H9 (cell line): ENCODE results near the gene PCYT2. TPM values are rescaled to one million over a fixed set of nuclear protein-coding genes. Genes with fewer than 3 reads are reported as not detected.

Experiments used
- DNase-seq: peaks from one replicate; pipeline ENCODE4 v3.0.0-alpha.2; 2017
- H2AFZ ChIP-seq: one replicate; pipeline ENCODE4 v1.6.1; 2013; ENCODE audit warnings: mild to moderate bottlenecking, low read length, control low read depth, moderate library complexity
- H2AK5ac ChIP-seq: 2 replicates; pipeline ENCODE4 v1.6.1; 2013; ENCODE audit warnings: low read length, control low read depth, mixed read lengths; ENCODE audit not compliant: insufficient read length
- H2BK120ac ChIP-seq: one replicate; pipeline ENCODE4 v1.6.1; 2013; ENCODE audit warnings: low read depth, mild to moderate bottlenecking, low read length, control low read depth, inconsistent platforms; ENCODE audit not compliant: poor library complexity, severe bottlenecking
- H2BK12ac ChIP-seq: 2 replicates; pipeline ENCODE4 v1.6.1; 2013; ENCODE audit warnings: low read length, control low read depth, mixed read lengths, low read depth; ENCODE audit not compliant: insufficient read length
- H2BK15ac ChIP-seq: 2 replicates; pipeline ENCODE4 v1.6.1; 2013; ENCODE audit warnings: low read depth, low read length, control low read depth
- H2BK20ac ChIP-seq: one replicate; pipeline ENCODE4 v1.6.1; 2013; ENCODE audit warnings: low read depth, mild to moderate bottlenecking, low read length, control low read depth, inconsistent platforms; ENCODE audit not compliant: poor library complexity, severe bottlenecking
- H2BK5ac ChIP-seq: 2 replicates; pipeline ENCODE4 v1.6.1; 2013; ENCODE audit warnings: low read length, control low read depth, mixed read lengths; ENCODE audit not compliant: insufficient read length
- H3K14ac ChIP-seq: 2 replicates; pipeline ENCODE4 v1.6.1; 2013; ENCODE audit warnings: low read length, control low read depth; ENCODE audit not compliant: insufficient read depth
- H3K18ac ChIP-seq: 2 replicates; pipeline ENCODE4 v1.6.1; 2013; ENCODE audit warnings: low read depth, mild to moderate bottlenecking, mixed read lengths, low read length, control low read depth; ENCODE audit not compliant: insufficient read length
- H3K23ac ChIP-seq: 2 replicates; pipeline ENCODE4 v1.6.1; 2013; ENCODE audit warnings: low read length, control low read depth, mixed read lengths, low read depth; ENCODE audit not compliant: insufficient read length
- H3K23me2 ChIP-seq: 2 replicates; pipeline ENCODE4 v1.6.1; 2013; ENCODE audit warnings: low read depth, mild to moderate bottlenecking, mixed read lengths, low read length, control low read depth; ENCODE audit not compliant: insufficient read length, poor library complexity, severe bottlenecking
- H3K27ac ChIP-seq: 2 replicates; pipeline ENCODE4 v1.5.1; 2013; ENCODE audit warnings: low read length, control low read depth, mixed read lengths, low read depth; ENCODE audit not compliant: insufficient read length
- H3K27me3 ChIP-seq: 2 replicates; pipeline ENCODE4 v1.6.1; 2013; ENCODE audit warnings: low read length, control low read depth, inconsistent platforms; ENCODE audit not compliant: insufficient read depth
- H3K4ac ChIP-seq: 2 replicates; pipeline ENCODE4 v1.6.1; 2013; ENCODE audit warnings: low read depth, mild to moderate bottlenecking, control low read depth, inconsistent platforms, low read length, moderate library complexity
- H3K4me1 ChIP-seq: 2 replicates; pipeline ENCODE4 v1.6.1; 2013; ENCODE audit warnings: low read length, control low read depth, inconsistent platforms; ENCODE audit not compliant: insufficient read depth
- H3K4me2 ChIP-seq: 2 replicates; pipeline ENCODE4 v1.6.1; 2013; ENCODE audit warnings: low read length, control low read depth, mixed read lengths; ENCODE audit not compliant: insufficient read length, insufficient read depth
- H3K56ac ChIP-seq: 2 replicates; pipeline ENCODE4 v1.6.1; 2013; ENCODE audit warnings: low read depth, mild to moderate bottlenecking, mixed read lengths, low read length, control low read depth; ENCODE audit not compliant: insufficient read length
- H3K79me1 ChIP-seq: 2 replicates; pipeline ENCODE4 v1.6.1; 2013; ENCODE audit warnings: low read depth, mild to moderate bottlenecking, moderate library complexity, low read length, control low read depth, inconsistent platforms; ENCODE audit not compliant: insufficient read depth, poor library complexity, severe bottlenecking
- H3K79me2 ChIP-seq: 2 replicates; pipeline ENCODE4 v1.6.1; 2013; ENCODE audit warnings: low read length, control low read depth, inconsistent platforms; ENCODE audit not compliant: insufficient read depth
- H3K9ac ChIP-seq: 2 replicates; pipeline ENCODE4 v1.6.1; 2013; ENCODE audit warnings: low read length, control low read depth, mixed read lengths; ENCODE audit not compliant: insufficient read length; ENCODE audit errors: extremely low read depth
- H3K9me3 ChIP-seq: one replicate; pipeline ENCODE4 v1.6.1; 2013; ENCODE audit warnings: low read depth, low read length, inconsistent platforms; ENCODE audit not compliant: control insufficient read depth
- H3T11ph ChIP-seq: one replicate; pipeline ENCODE4 v1.6.1; 2013; ENCODE audit warnings: mild to moderate bottlenecking, low read length, control low read depth, inconsistent platforms
- H4K20me1 ChIP-seq: one replicate; pipeline ENCODE4 v1.6.1; 2013; ENCODE audit not compliant: control insufficient read depth, insufficient read length, insufficient read depth
- H4K5ac ChIP-seq: 2 replicates; pipeline ENCODE4 v1.6.1; 2013; ENCODE audit warnings: low read depth, mild to moderate bottlenecking, mixed read lengths, low read length, control low read depth; ENCODE audit not compliant: insufficient read length
- H4K8ac ChIP-seq: replicated peaks from 2 replicates; pipeline ENCODE4 v1.6.1; 2013; ENCODE audit warnings: low read length, control low read depth, mixed read lengths, low read depth; ENCODE audit not compliant: insufficient read length
- H4K91ac ChIP-seq: 2 replicates; pipeline ENCODE4 v1.6.1; 2013; ENCODE audit warnings: low read depth, mild to moderate bottlenecking, moderate library complexity, mixed read lengths, low read length, control low read depth; ENCODE audit not compliant: insufficient read length
- H3K27ac Mint-ChIP-seq, 3 experiments: 2 replicates in 2 of 3; 3 replicates in 1 of 3; pipeline ENCODE4 v1.8.0; 2020 to 2021; ENCODE audit warnings: mixed read lengths in 3 of 3, mild to moderate bottlenecking in 1 of 3, moderate library complexity in 1 of 3
- H3K27me3 Mint-ChIP-seq: 2 replicates; pipeline ENCODE4 v1.8.0; 2021; ENCODE audit warnings: low read depth, mild to moderate bottlenecking, moderate library complexity, mixed read lengths
- H3K36me3 Mint-ChIP-seq, 3 experiments: 2 replicates in 2 of 3; 3 replicates in 1 of 3; pipeline ENCODE4 v1.8.0; 2020 to 2021; ENCODE audit warnings: low read depth in 3 of 3, mixed read lengths in 3 of 3; ENCODE audit not compliant: insufficient read depth in 1 of 3
- H3K4me1 Mint-ChIP-seq, 2 experiments: 2 replicates each; pipeline ENCODE4 v1.8.0; 2020; ENCODE audit warnings: mixed read lengths in 2 of 2
- H3K4me3 Mint-ChIP-seq, 2 experiments: 2 replicates in 1 of 2; 3 replicates in 1 of 2; pipeline ENCODE4 v1.8.0; 2020 to 2021; ENCODE audit warnings: mild to moderate bottlenecking in 2 of 2, mixed read lengths in 2 of 2, moderate library complexity in 1 of 2
- H3K9me3 Mint-ChIP-seq, 2 experiments: 2 replicates in 1 of 2; 3 replicates in 1 of 2; pipeline ENCODE4 v1.8.0; 2020; ENCODE audit warnings: mild to moderate bottlenecking in 2 of 2, mixed read lengths in 2 of 2, moderate library complexity in 1 of 2
- CTCF ChIP-seq: fragments of 200-600 bp; sonication (generic); conservative IDR thresholded peaks from 3 replicates; pipeline ENCODE4 v1.8.0; 2021; ENCODE audit warnings: antibody characterized with exemption, mild to moderate bottlenecking
- WGBS: extraction: QIAGEN DNeasy Blood & Tissue Kit; methylation state at CpG from one replicate; pipeline ENCODE4 v1.1.7; 2013; ENCODE audit warnings: missing lambda C conversion rate, low lambda C conversion rate, mixed read lengths; ENCODE audit not compliant: insufficient read length; ENCODE audit errors: extremely low coverage; 5-methylcytosine and 5-hydroxymethylcytosine counted together
- total RNA-seq: library from RNA; stranded (reverse); gene quantifications from 2 replicates; pipeline ENCODE4 v1.2.1, GENCODE V29; 2021

The PCYT2 gene
- total RNA-seq, 1 experiment from 2014 or later = 24.5 TPM

GRCh38 chr17:81895400-81895799 is 15.8 kb downstream of the PCYT2 start:
- no peaks in the 10 kb centered on the region for H4K20me1 ChIP-seq
- H3K9me3 Mint-ChIP-seq = no peaks in the 10 kb centered on the region
- no peak for TF ChIP-seq CTCF
- no peak overlapping the region for H4K91ac ChIP-seq
- no peaks in the 10 kb centered on the region for H3K27me3 ChIP-seq
- H3K27ac ChIP-seq = no peak overlapping the region
- no peak overlapping the region for H3K27ac Mint-ChIP-seq
- H3K4me1 Mint-ChIP-seq = peaks cover 0 to 5% of the 10 kb centered on the region in 2 experiments; a peak in 2 of 4 replicates
- no peaks in the 10 kb centered on the region for H3K4me1 ChIP-seq
- H4K8ac ChIP-seq = no peak overlapping the region
- no peak overlapping the region for H2BK120ac ChIP-seq
- H3T11ph ChIP-seq = no peak overlapping the region
- no peak overlapping the region for H3K4me3 Mint-ChIP-seq
- H3K79me2 ChIP-seq = peaks cover 6% of the 10 kb centered on the region; the same call in 1 of the 2 replicates
- no peak overlapping the region for H3K4ac ChIP-seq
- H3K56ac ChIP-seq = no peak overlapping the region
- no peak overlapping the region for H3K18ac ChIP-seq
- no peak overlapping the region for H2BK12ac ChIP-seq
- H3K23ac ChIP-seq = no peak overlapping the region
- peaks cover 19 to 55% (median 42%) of the 10 kb centered on the region in 3 experiments for H3K36me3 Mint-ChIP-seq
- peaks cover 4% of the 10 kb centered on the region for H3K23me2 ChIP-seq
- no peak overlapping the region for H4K5ac ChIP-seq
- H2BK5ac ChIP-seq = no peak overlapping the region
- no peak overlapping the region for H2BK20ac ChIP-seq
- no peaks in the 10 kb centered on the region for H3K27me3 Mint-ChIP-seq
- no peak overlapping the region for H2AK5ac ChIP-seq
- no peak overlapping the region for H3K4me2 ChIP-seq
- peaks cover 5% of the 10 kb centered on the region for H3K79me1 ChIP-seq
- no peak for DNase-seq
- no peak overlapping the region for H3K14ac ChIP-seq
- no CpG with 5 or more reads among the region's 11 CpGs for WGBS
- H3K9ac ChIP-seq = no peak overlapping the region
- no peaks in the 10 kb centered on the region for H3K9me3 ChIP-seq
- H2BK15ac ChIP-seq = no peak overlapping the region
- H2AFZ ChIP-seq = no peak overlapping the region
